H1 (cell line): ENCODE measurements around the gene CTDNEP1. TPM values are rescaled to one million over a fixed set of nuclear protein-coding genes. Genes with fewer than 3 reads are reported as not detected.

Source experiments
- CTCF ChIA-PET: fragments of 300-600 bp; sonication (Branson Sonifier 250); formaldehyde crosslinking; loops from one replicate; lab custom pipeline; 2021; ENCODE audit not compliant: partially characterized antibody; lab: Charles Lee
- POLR2A ChIA-PET: fragments of 300-600 bp; sonication (Branson Sonifier 250); formaldehyde crosslinking; loops from one replicate; lab custom pipeline; 2021; ENCODE audit warnings: inconsistent platforms; ENCODE audit not compliant: partially characterized antibody; lab: Charles Lee
- DNase-seq, 2 experiments: peaks; one replicate each; pipeline versions ENCODE4 v3.0.0 to v3.0.0-alpha.2; 2010 to 2022; ENCODE audit warnings: low spot score in 2 of 2, low read depth in 1 of 2, mixed read lengths in 1 of 2
- FAIRE-seq: peaks from 2 replicates; lab custom pipeline; 2011; peaks lifted over from hg19 to GRCh38; lab: Jason Lieb, UNC
- H2AFZ ChIP-seq: 2 replicates; pipeline ENCODE4 v1.8.1; 2012; ENCODE audit warnings: low read length, inconsistent platforms
- H2AK5ac ChIP-seq: 2 replicates; pipeline ENCODE4 v1.6.1; 2013; ENCODE audit warnings: low read depth, low read length
- H2BK120ac ChIP-seq: replicated peaks from 2 replicates; pipeline ENCODE3; 2013; ENCODE audit warnings: low read depth, low read length, inconsistent platforms
- H2BK12ac ChIP-seq: 2 replicates; pipeline ENCODE4 v1.6.1; 2013; ENCODE audit warnings: low read depth, low read length
- H2BK15ac ChIP-seq: 2 replicates; pipeline ENCODE4 v1.6.1; 2013; ENCODE audit warnings: low read length
- H2BK20ac ChIP-seq: 2 replicates; pipeline ENCODE4 v1.6.1; 2013; ENCODE audit warnings: low read length
- H2BK5ac ChIP-seq: 2 replicates; pipeline ENCODE4 v1.6.1; 2013; ENCODE audit warnings: low read depth, low read length
- H3K14ac ChIP-seq: 2 replicates; pipeline ENCODE4 v1.6.1; 2013; ENCODE audit warnings: inconsistent platforms; ENCODE audit not compliant: insufficient read length
- H3K18ac ChIP-seq: 2 replicates; pipeline ENCODE4 v1.6.1; 2013; ENCODE audit warnings: low read length; ENCODE audit errors: extremely low read depth
- H3K23ac ChIP-seq: 2 replicates; pipeline ENCODE4 v1.6.1; 2013; ENCODE audit warnings: inconsistent platforms; ENCODE audit not compliant: insufficient read length
- H3K23me2 ChIP-seq: 2 replicates; pipeline ENCODE4 v1.6.1; 2013; ENCODE audit warnings: low read depth, low read length
- H3K27ac ChIP-seq: 2 replicates; pipeline ENCODE4 v1.6.1; 2011; ENCODE audit warnings: low read depth, low read length, inconsistent platforms
- H3K27me3 ChIP-seq, 4 experiments: replicated peaks in 1 of 4; 1 replicate in 1 of 4; 2 replicates in 3 of 4; pipeline versions ENCODE4 v1.6.1 to v1.8.1; 2011 to 2013; ENCODE audit warnings: low read length in 3 of 4, mild to moderate bottlenecking in 3 of 4, inconsistent platforms in 2 of 4, mixed read lengths in 2 of 4, moderate library complexity in 1 of 4; ENCODE audit not compliant: control insufficient read depth in 3 of 4, insufficient read depth in 3 of 4; ENCODE audit errors: extremely low read depth in 1 of 4
- H3K36me3 ChIP-seq, 4 experiments: 2 replicates each; pipeline versions ENCODE4 v1.6.1 to v1.8.1; 2011 to 2013; ENCODE audit warnings: mild to moderate bottlenecking in 4 of 4, low read length in 3 of 4, moderate library complexity in 2 of 4, control low read depth in 1 of 4, inconsistent platforms in 1 of 4; ENCODE audit not compliant: insufficient read depth in 4 of 4, control insufficient read depth in 2 of 4
- H3K4ac ChIP-seq: replicated peaks from 2 replicates; pipeline ENCODE3; 2013; ENCODE audit warnings: low read length, low read depth, mixed read lengths, inconsistent platforms; ENCODE audit not compliant: insufficient read length
- H3K4me1 ChIP-seq, 4 experiments: replicated peaks in 1 of 4; 1 replicate in 1 of 4; 2 replicates in 3 of 4; pipeline versions ENCODE4 v1.6.1 to v1.8.1; 2011 to 2013; ENCODE audit warnings: low read length in 3 of 4, inconsistent platforms in 2 of 4, mixed read lengths in 1 of 4; ENCODE audit not compliant: insufficient read depth in 4 of 4, control insufficient read depth in 3 of 4
- H3K4me2 ChIP-seq, 2 experiments: 2 replicates each; pipeline versions ENCODE4 v1.6.1 to v1.8.1; 2011 to 2013; ENCODE audit warnings: low read depth in 2 of 2, low read length in 2 of 2, control low read depth in 1 of 2, inconsistent platforms in 1 of 2, mild to moderate bottlenecking in 1 of 2; ENCODE audit not compliant: insufficient read depth in 1 of 2
- H3K4me3 ChIP-seq, 4 experiments: fragments of 200-600, 300-600 bp in 1 of 4; sonication (generic), shearing (Covaris generic), sonication (Bioruptor Twin) in 1 of 4; 2 replicates each; pipeline versions ENCODE4 v1.5.1 to v1.8.1; 2011 to 2016; ENCODE audit warnings: low read length in 4 of 4, low read depth in 3 of 4, control low read depth in 2 of 4, inconsistent platforms in 2 of 4, mild to moderate bottlenecking in 2 of 4, mixed read lengths in 1 of 4, moderate library complexity in 1 of 4; ENCODE audit not compliant: insufficient read depth in 2 of 4; ENCODE audit errors: extremely low read depth in 1 of 4
- H3K56ac ChIP-seq: replicated peaks from 2 replicates; pipeline ENCODE3; 2013; ENCODE audit warnings: low read depth, mild to moderate bottlenecking, mixed read lengths, low read length, inconsistent platforms; ENCODE audit not compliant: insufficient read length
- H3K79me1 ChIP-seq: 2 replicates; pipeline ENCODE4 v1.6.1; 2013; ENCODE audit warnings: low read depth, low read length, control low read depth
- H3K79me2 ChIP-seq, 2 experiments: 2 replicates each; pipeline versions ENCODE4 v1.6.1 to v1.8.1; 2012 to 2013; ENCODE audit warnings: low read length in 2 of 2, mild to moderate bottlenecking in 2 of 2, inconsistent platforms in 1 of 2; ENCODE audit not compliant: insufficient read depth in 2 of 2, control insufficient read depth in 1 of 2
- H3K9ac ChIP-seq, 4 experiments: replicated peaks in 1 of 4; 1 replicate in 1 of 4; 2 replicates in 3 of 4; pipeline versions ENCODE4 v1.6.1 to v1.8.1; 2011 to 2013; ENCODE audit warnings: low read depth in 3 of 4, low read length in 3 of 4, control low read depth in 2 of 4, mild to moderate bottlenecking in 2 of 4, moderate library complexity in 2 of 4, inconsistent platforms in 1 of 4; ENCODE audit errors: extremely low read depth in 1 of 4
- H3K9me3 ChIP-seq, 2 experiments: 2 replicates each; pipeline versions ENCODE4 v1.6.1 to v1.8.1; 2012 to 2013; ENCODE audit warnings: mild to moderate bottlenecking in 2 of 2, moderate library complexity in 2 of 2, control low read depth in 1 of 2, inconsistent platforms in 1 of 2, low read depth in 1 of 2, low read length in 1 of 2, mixed read lengths in 1 of 2; ENCODE audit not compliant: insufficient read depth in 2 of 2
- H4K20me1 ChIP-seq, 2 experiments: replicated peaks in 1 of 2; 2 replicates each; pipeline versions ENCODE3 to v1.8.1; 2011 to 2013; ENCODE audit warnings: inconsistent platforms in 2 of 2, low read length in 2 of 2, mild to moderate bottlenecking in 1 of 2; ENCODE audit not compliant: insufficient read depth in 2 of 2, control insufficient read depth in 1 of 2
- H4K5ac ChIP-seq: 2 replicates; pipeline ENCODE4 v1.6.1; 2013; ENCODE audit warnings: low read length, low read depth, mixed read lengths, inconsistent platforms; ENCODE audit not compliant: insufficient read length
- H4K8ac ChIP-seq: 2 replicates; pipeline ENCODE4 v1.8.0; 2013; ENCODE audit warnings: mild to moderate bottlenecking, moderate library complexity, low read length, inconsistent platforms; ENCODE audit not compliant: insufficient read depth; ENCODE audit errors: extremely low read depth
- H4K91ac ChIP-seq: replicated peaks from 2 replicates; pipeline ENCODE3; 2013; ENCODE audit warnings: low read length, mixed read lengths, inconsistent platforms; ENCODE audit not compliant: insufficient read length
- CHD1 ChIP-seq: IDR thresholded peaks from 2 replicates; pipeline ENCODE4 v1.6.1; 2012; ENCODE audit warnings: low read depth, low read length, improper control_type of control experiment
- MAFK ChIP-seq: IDR thresholded peaks from 2 replicates; pipeline ENCODE4 v1.6.1; 2012; ENCODE audit warnings: low read depth, mild to moderate bottlenecking, improper control_type of control experiment, low read length
- YY1 ChIP-seq: IDR thresholded peaks from 2 replicates; pipeline ENCODE4 v1.6.1; 2011; ENCODE audit warnings: low read depth, mild to moderate bottlenecking, low read length
- WGBS, 2 experiments: shearing (Covaris generic) in 1 of 2; methylation state at CpG; one replicate each; pipeline versions ENCODE4 v1.1.6 to v1.1.7; 2013 to 2015; ENCODE audit warnings: low lambda C conversion rate in 2 of 2, mixed read lengths in 2 of 2, inconsistent platforms in 1 of 2, low coverage in 1 of 2, missing lambda C conversion rate in 1 of 2; ENCODE audit not compliant: insufficient replicate concordance in 2 of 2, insufficient coverage in 1 of 2, insufficient read length in 1 of 2; ENCODE audit errors: extremely low coverage in 1 of 2, missing lambda C conversion rate in 1 of 2; 5-methylcytosine and 5-hydroxymethylcytosine counted together
- polyA plus RNA-seq, 7 experiments: library from polyadenylated mRNA; depleted of rRNA in 3 of 7; stranded (reverse) in 5 of 7; unstranded in 2 of 7; fragments of >200 nt in 5 of 7; fragments of 200-250 nt in 2 of 7; gene quantifications; 1 replicate in 5 of 7; 2 replicates in 1 of 7; 4 replicates in 1 of 7; pipeline versions ENCODE4 v1.2.1 to v1.2.3, GENCODE V29; 2011 to 2013; ENCODE audit warnings: missing spikeins in 2 of 7, mixed read lengths in 2 of 7
- total RNA-seq: library from RNA; stranded (reverse); fragmentation: NEBNext Ultra II Directional; extraction: Animal tissue kit (Norgen Biotek cat#: 25700); gene quantifications from 2 replicates; pipeline ENCODE4 v1.2.1, GENCODE V29; 2021
- TF ChIP-seq, protein P1 (sequence below), 3 experiments: IDR thresholded peaks; 1 replicate in 2 of 3; 2 replicates in 1 of 3; pipeline versions ENCODE4 v1.5.1 to v1.6.1; 2011; ENCODE audit warnings: low read length in 3 of 3, mild to moderate bottlenecking in 3 of 3, inconsistent platforms in 2 of 3, low read depth in 1 of 3, moderate library complexity in 1 of 3; ENCODE audit not compliant: insufficient read depth in 1 of 3; ENCODE audit errors: control extremely low read depth in 1 of 3
- TF ChIP-seq, protein P2 (sequence below): IDR thresholded peaks from 2 replicates; pipeline ENCODE4 v1.6.1; 2011; ENCODE audit warnings: low read length, improper control_type of control experiment

The CTDNEP1 gene
- total and polyA plus RNA-seq, 2 of the 8 experiments (the other 6 are each of a cell fraction or from before 2014, with no cell fraction given): 114 to 123 TPM

DNA sequence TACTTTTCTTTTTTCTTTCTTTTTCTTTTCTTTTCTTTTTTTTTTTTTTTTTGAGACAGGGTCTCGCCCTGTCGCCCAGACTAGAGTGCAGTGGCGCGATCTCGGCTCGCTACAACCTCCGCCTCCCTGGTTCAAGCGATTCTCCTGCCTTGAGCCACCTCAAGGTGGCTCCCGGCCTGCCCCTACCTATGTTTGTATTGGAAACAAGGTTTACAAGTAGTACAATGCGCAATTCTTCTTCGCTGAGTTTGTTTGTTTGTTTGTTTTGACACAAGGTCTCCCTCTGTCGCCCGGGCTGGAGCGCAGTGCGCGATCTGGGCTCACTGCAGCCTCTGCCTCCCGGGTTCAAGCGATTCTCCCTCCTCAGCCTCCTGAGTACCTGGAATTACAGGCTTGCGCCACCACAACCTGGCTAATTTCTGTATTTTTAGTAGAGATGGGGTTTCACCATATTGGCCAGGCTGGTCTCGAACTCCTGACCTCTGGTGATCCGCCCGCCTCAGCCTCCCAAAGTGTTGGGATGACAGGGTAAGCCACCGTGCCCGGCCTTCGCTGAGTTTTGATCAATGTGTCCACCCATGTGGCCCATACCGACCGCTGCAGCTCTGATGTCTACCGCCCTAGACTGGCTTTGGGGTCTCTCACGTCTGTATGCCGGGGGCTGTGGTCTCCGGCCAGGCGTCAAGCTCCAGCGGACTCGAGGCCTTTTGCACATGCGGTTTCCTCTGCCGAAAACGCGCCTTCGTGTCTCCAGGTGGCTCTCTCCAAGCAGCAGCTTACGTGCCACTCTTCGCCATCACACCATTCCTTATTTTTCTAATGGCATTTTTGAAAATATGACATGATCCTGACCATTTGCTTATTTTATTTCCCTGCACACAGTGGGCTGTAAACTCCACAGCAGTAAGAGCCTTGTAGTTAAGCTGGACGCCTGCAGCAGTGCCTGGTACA, 44.0 kb upstream of the CTDNEP1 start:
- H3K4me3 ChIP-seq: peak overlapping the region; percentile 46 to 65 (median 52)

More for the DNA sequence above, 44.0 kb upstream of the CTDNEP1 start:
- Histone ChIP-seq H3K4ac (no peak overlapping the region), H2BK15ac (no peak overlapping the region), H3K18ac (0 out of 2 replicates have a peak overlapping the region, but pooled peaks have one; percentile 71), H3K14ac (no peak overlapping the region), H3K9ac (peak overlapping the region in 1 of 4 experiments; percentile 47; a peak in 2 of 7 replicates), H3K56ac (no peak overlapping the region), H2BK5ac (0 out of 2 replicates have a peak overlapping the region, but pooled peaks have one; percentile 47), H3K23ac (no peak overlapping the region), H4K91ac (no peak overlapping the region), H3K27ac (no peak overlapping the region), H3K36me3 (no peaks in the 10 kb centered on the region), H3K4me1 (peaks cover 0 to 14% (median 5%) of the 10 kb centered on the region in 4 experiments; a peak in 5 of 7 replicates), H2AFZ (no peak overlapping the region), H3K27me3 (peaks cover 3 to 11% (median 9%) of the 10 kb centered on the region in 4 experiments), H2BK20ac (no peak overlapping the region), H4K5ac (no peak overlapping the region), H2AK5ac (peak overlapping the region; percentile 48; the same call in 1 of the 2 replicates), H3K4me2 (peak overlapping the region; percentile 82 to 88), H3K9me3 (no peaks in the 10 kb centered on the region; a peak in 1 of 4 replicates), H4K20me1 (peaks cover 0 to 9% of the 10 kb centered on the region in 2 experiments), H3K23me2 (peaks cover 2% of the 10 kb centered on the region; the same call in 1 of the 2 replicates), H2BK120ac (no peak overlapping the region), H2BK12ac (peak overlapping the region; percentile 81; the same call in 1 of the 2 replicates), H3K79me2 (no peaks in the 10 kb centered on the region), H3K79me1 (peaks cover 2% of the 10 kb centered on the region; the same call in 1 of the 2 replicates), H4K8ac (no peak overlapping the region)
- POLR2A ChIA-PET: interaction anchor here (0.8 to 3.5 kb wide), 13 partner anchors 10 to 78 kb away, joined by 3 to 19 read pairs (median 8); partner anchors contain the start of genes CTDNEP1, ELP5, PHF23 and SLC2A4
- CTCF ChIA-PET: interaction anchor here (0.5 to 2.8 kb wide), 21 partner anchors 10 to 264 kb away, joined by 3 to 42 read pairs (median 6); partner anchors contain the start of genes ACADVL, DLG4, GABARAP and GPS2
- TF ChIP-seq, protein P1, sequence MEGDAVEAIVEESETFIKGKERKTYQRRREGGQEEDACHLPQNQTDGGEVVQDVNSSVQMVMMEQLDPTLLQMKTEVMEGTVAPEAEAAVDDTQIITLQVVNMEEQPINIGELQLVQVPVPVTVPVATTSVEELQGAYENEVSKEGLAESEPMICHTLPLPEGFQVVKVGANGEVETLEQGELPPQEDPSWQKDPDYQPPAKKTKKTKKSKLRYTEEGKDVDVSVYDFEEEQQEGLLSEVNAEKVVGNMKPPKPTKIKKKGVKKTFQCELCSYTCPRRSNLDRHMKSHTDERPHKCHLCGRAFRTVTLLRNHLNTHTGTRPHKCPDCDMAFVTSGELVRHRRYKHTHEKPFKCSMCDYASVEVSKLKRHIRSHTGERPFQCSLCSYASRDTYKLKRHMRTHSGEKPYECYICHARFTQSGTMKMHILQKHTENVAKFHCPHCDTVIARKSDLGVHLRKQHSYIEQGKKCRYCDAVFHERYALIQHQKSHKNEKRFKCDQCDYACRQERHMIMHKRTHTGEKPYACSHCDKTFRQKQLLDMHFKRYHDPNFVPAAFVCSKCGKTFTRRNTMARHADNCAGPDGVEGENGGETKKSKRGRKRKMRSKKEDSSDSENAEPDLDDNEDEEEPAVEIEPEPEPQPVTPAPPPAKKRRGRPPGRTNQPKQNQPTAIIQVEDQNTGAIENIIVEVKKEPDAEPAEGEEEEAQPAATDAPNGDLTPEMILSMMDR (IDR thresholded peaks at IDR 0.05; ENCODE audit: control extremely low read depth in 1 of 3, insufficient read depth in 1 of 3, low read depth in 1 of 3, low read length in 3 of 3): peak in 1 of 3 experiments; percentile 7; a peak in 1 of 4 replicates
- TF ChIP-seq YY1 (no peak), CHD1 (no peak), MAFK (no peak)
- TF ChIP-seq, protein P2, sequence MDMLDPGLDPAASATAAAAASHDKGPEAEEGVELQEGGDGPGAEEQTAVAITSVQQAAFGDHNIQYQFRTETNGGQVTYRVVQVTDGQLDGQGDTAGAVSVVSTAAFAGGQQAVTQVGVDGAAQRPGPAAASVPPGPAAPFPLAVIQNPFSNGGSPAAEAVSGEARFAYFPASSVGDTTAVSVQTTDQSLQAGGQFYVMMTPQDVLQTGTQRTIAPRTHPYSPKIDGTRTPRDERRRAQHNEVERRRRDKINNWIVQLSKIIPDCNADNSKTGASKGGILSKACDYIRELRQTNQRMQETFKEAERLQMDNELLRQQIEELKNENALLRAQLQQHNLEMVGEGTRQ: no peak
- DNase-seq (no peak), FAIRE-seq (no peak)
- WGBS, 2 experiments: 65% methylated on average over 41 of the region's 42 CpGs; no CpG with 5 or more reads in 1 of the 2 experiments
